Measurements from ENCODE around the gene GARIN5B.

- TF ChIP-seq EZH2phosphoT487 (IDR thresholded peaks at IDR 0.05; ENCODE audit: insufficient read depth, low read depth) (no peak), EZH2 (IDR thresholded peaks at IDR 0.05; ENCODE audit: insufficient read depth, poor library complexity, severe bottlenecking) (no peak)
These were observed 42.1 kb downstream of the GARIN5B start for GRCh38 chr19:55320844-55321419.
